Suprapubic skin (tissue), 4 donors: Measurements from ENCODE around the gene NBAS. TPM values are rescaled to one million over a fixed set of nuclear protein-coding genes. Genes with fewer than 3 reads are reported as not detected.

ENCODE experiments used
- DNase-seq, 2 donors: peaks; one replicate each; pipeline ENCODE4 v3.0.0-alpha.2; 2019; ENCODE audit warnings: low spot score in 2 of 2
- H3K27ac ChIP-seq: fragments of 200-600 bp; sonication (generic); one replicate; pipeline ENCODE4 v1.5.1; 2019
- H3K27me3 ChIP-seq: fragments of 200-600 bp; sonication (generic); one replicate; pipeline ENCODE4 v1.5.1; 2019
- H3K36me3 ChIP-seq: fragments of 200-600 bp; sonication (generic); one replicate; pipeline ENCODE4 v1.5.1; 2019
- H3K4me1 ChIP-seq: fragments of 200-600 bp; sonication (generic); one replicate; pipeline ENCODE4 v1.5.1; 2019
- H3K4me3 ChIP-seq: fragments of 200-600 bp; sonication (generic); one replicate; pipeline ENCODE4 v1.5.1; 2019; ENCODE audit warnings: mild to moderate bottlenecking
- H3K9me3 ChIP-seq: fragments of 200-600 bp; sonication (generic); one replicate; pipeline ENCODE4 v1.5.1; 2019
- CTCF ChIP-seq, 2 donors: fragments of 200-600 bp in 1 of 2; fragments of 450-650 bp in 1 of 2; sonication (generic) in 1 of 2; IDR thresholded peaks; one replicate each; pipeline ENCODE4 v1.5.1; 2016 to 2019; ENCODE audit warnings: antibody characterized with exemption in 2 of 2, mild to moderate bottlenecking in 1 of 2, moderate library complexity in 1 of 2
- EP300 ChIP-seq: sonication (generic); formaldehyde crosslinking; IDR thresholded peaks from one replicate; pipeline ENCODE4 v1.6.1; 2017; ENCODE audit warnings: antibody characterized with exemption
- POLR2A ChIP-seq, 2 donors: fragments of 450-650 bp; IDR thresholded peaks; one replicate each; pipeline ENCODE4 v1.6.1; 2017; ENCODE audit warnings: antibody characterized with exemption in 2 of 2, mild to moderate bottlenecking in 2 of 2, moderate library complexity in 2 of 2
- POLR2AphosphoS5 ChIP-seq, 3 donors: sonication (generic); formaldehyde crosslinking; IDR thresholded peaks; one replicate each; pipeline ENCODE4 v1.6.1; 2017; ENCODE audit warnings: antibody characterized with exemption in 3 of 3
- WGBS: methylation state at CpG from one replicate; pipeline ENCODE4 v1.1.5; 2018; 5-methylcytosine and 5-hydroxymethylcytosine counted together
- total RNA-seq, 4 donors: library from RNA; depleted of rRNA; stranded (reverse); fragments of >200 nt; gene quantifications; one replicate each; pipeline ENCODE4 v1.1.0, GENCODE V29; 2016

NBAS gene
- total RNA-seq, 4 donors from 2014 or later: 44.4 to 48.4 (median 45.6) TPM

DNA sequence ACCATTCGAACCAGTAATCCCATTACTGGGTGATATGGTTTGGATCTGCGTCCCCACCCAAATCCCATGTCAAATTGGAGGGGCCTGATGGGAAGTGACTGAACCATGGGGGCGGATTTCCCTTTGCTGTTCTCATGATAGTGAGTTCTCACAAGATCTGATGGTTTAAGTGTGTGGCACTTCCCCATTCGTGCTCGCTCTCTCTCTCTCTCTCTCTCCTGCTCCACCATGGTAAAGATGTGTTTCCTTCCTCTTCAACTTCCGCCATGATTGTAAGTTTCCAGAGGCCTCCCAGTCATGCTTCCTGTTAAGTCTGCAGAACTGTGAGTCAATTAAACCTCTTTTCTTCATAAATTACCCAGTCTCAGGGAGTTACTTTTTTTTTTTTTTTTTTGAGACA, 62.6 kb downstream of the NBAS start:
- H3K27ac ChIP-seq: no peak overlapping the region
- WGBS: 91% methylated on average over 6 of the region's 6 CpGs
- H3K4me3 ChIP-seq: no peak overlapping the region
- no peak for TF ChIP-seq POLR2A (IDR thresholded peaks at IDR 0.05)
- no peak for TF ChIP-seq CTCF (IDR thresholded peaks at IDR 0.05)
- no peak for TF ChIP-seq EP300
- no peak for TF ChIP-seq POLR2AphosphoS5 (IDR thresholded peaks at IDR 0.05)
- H3K9me3 ChIP-seq: no peaks in the 10 kb centered on the region
- peaks cover 16% of the 10 kb centered on the region for H3K36me3 ChIP-seq
- no peaks in the 10 kb centered on the region for H3K4me1 ChIP-seq
- no peak for DNase-seq
- no peaks in the 10 kb centered on the region for H3K27me3 ChIP-seq

- Histone ChIP-seq H3K4me1 (no peaks in the 10 kb centered on the region), H3K4me3 (no peak overlapping the region), H3K9me3 (no peaks in the 10 kb centered on the region), H3K27ac (no peak overlapping the region), H3K36me3 (peaks cover 8% of the 10 kb centered on the region), H3K27me3 (no peaks in the 10 kb centered on the region)
- 43% methylated on average over 5 of the region's 5 CpGs for WGBS
- DNase-seq: no peak
- TF ChIP-seq CTCF (IDR thresholded peaks at IDR 0.05) (no peak), POLR2A (IDR thresholded peaks at IDR 0.05) (no peak), POLR2AphosphoS5 (IDR thresholded peaks at IDR 0.05) (no peak), EP300 (no peak)
Observed at GRCh38 chr2:15494877-15495276, 66.3 kb downstream of the NBAS start.

DNA sequence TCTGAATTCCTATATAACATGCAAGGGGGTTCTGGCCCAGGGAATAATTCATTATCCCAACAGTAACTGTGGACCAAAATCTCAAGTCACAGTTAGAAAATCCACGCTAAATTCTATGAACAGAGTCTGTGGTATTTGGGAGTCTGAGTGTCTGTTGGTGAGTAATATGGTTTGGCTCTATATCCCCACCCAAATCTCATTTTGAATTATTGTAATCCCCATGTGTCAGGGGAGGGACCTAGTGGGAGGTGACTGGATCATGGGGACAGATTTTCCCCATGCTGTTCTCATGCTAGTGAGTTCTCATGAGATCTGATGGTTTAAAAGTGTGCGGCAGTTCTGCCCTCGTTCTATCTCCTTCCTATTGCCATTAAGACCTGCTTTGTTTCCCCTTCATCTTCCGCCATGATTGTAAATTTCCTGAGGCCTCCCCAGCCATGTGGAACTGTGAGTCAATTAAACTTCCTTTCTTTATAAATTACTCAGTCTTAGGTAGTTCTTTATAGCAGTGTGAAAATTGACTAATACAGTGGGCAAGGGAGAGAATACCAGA, 68.3 kb downstream of the NBAS start:
- no peaks in the 10 kb centered on the region for H3K9me3 ChIP-seq
- no peak for DNase-seq
- no peak overlapping the region for H3K4me3 ChIP-seq
- TF ChIP-seq POLR2AphosphoS5 (IDR thresholded peaks at IDR 0.05) (no peak), CTCF (IDR thresholded peaks at IDR 0.05) (no peak), EP300 (no peak), POLR2A (IDR thresholded peaks at IDR 0.05) (no peak)
- 87% methylated on average over 4 of the region's 4 CpGs for WGBS
- no peaks in the 10 kb centered on the region for H3K4me1 ChIP-seq
- no peaks in the 10 kb centered on the region for H3K27me3 ChIP-seq
- peaks cover 3% of the 10 kb centered on the region for H3K36me3 ChIP-seq
- no peak overlapping the region for H3K27ac ChIP-seq

GRCh38 chr2:15486770-15487169, 74.4 kb downstream of the NBAS start:
- H3K4me1 ChIP-seq: no peaks in the 10 kb centered on the region
- H3K9me3 ChIP-seq: no peaks in the 10 kb centered on the region
- TF ChIP-seq EP300: no peak
- TF ChIP-seq POLR2A (IDR thresholded peaks at IDR 0.05): no peak
- TF ChIP-seq CTCF (IDR thresholded peaks at IDR 0.05): no peak
- no peak for TF ChIP-seq POLR2AphosphoS5 (IDR thresholded peaks at IDR 0.05)
- H3K27me3 ChIP-seq: no peaks in the 10 kb centered on the region
- 97% methylated on average over 2 of the region's 2 CpGs for WGBS
- DNase-seq: no peak
- H3K36me3 ChIP-seq: peaks cover 39% of the 10 kb centered on the region
- no peak overlapping the region for H3K27ac ChIP-seq
- H3K4me3 ChIP-seq: no peak overlapping the region

GRCh38 chr2:15485949-15486348, 75.2 kb downstream of the NBAS start:
- TF ChIP-seq CTCF (IDR thresholded peaks at IDR 0.05) (no peak), POLR2A (IDR thresholded peaks at IDR 0.05) (no peak), POLR2AphosphoS5 (IDR thresholded peaks at IDR 0.05) (no peak), EP300 (no peak)
- no peaks in the 10 kb centered on the region for H3K4me1 ChIP-seq
- H3K27ac ChIP-seq: no peak overlapping the region
- H3K36me3 ChIP-seq: peaks cover 47% of the 10 kb centered on the region
- no peak overlapping the region for H3K4me3 ChIP-seq
- WGBS: 91% methylated on average over 5 of the region's 5 CpGs
- H3K9me3 ChIP-seq: no peaks in the 10 kb centered on the region
- no peaks in the 10 kb centered on the region for H3K27me3 ChIP-seq
- no peak for DNase-seq
